Activated CD8-positive, alpha-beta memory T cell treated with anti-CD3 and anti-CD28 coated beads for 4 hours (primary cell): ENCODE data around the gene HSPB8.

Source experiments
- DNase-seq, 2 donors: peaks; one replicate each; pipeline ENCODE4 v3.0.0-alpha.2; 2020; ENCODE audit warnings: low read depth in 2 of 2

HSPB8 gene

GRCh38 chr12:119178544-119179334 is at the start of gene HSPB8:
HSPB8 (plus strand) TSS chr12:119178931; CDS start chr12:119179313, 382 bp downstream.
- no peak for DNase-seq

GRCh38 chr12:119129827-119130434 is 48.8 kb upstream of the HSPB8 start:
- DNase-seq: no peak

- no peak for DNase-seq
These were observed 48.2 kb upstream of the HSPB8 start for GRCh38 chr12:119130523-119130922.

GRCh38 chr12:119134284-119135072 is 44.3 kb upstream of the HSPB8 start:
- DNase-seq: no peak

GRCh38 chr12:119136811-119137410 is 41.8 kb upstream of the HSPB8 start:
- DNase-seq: no peak

GRCh38 chr12:119139448-119139847 is 39.3 kb upstream of the HSPB8 start:
- no peak for DNase-seq

- no peak for DNase-seq
These were observed 33.4 kb upstream of the HSPB8 start for GRCh38 chr12:119145367-119145766.

GRCh38 chr12:119147847-119148448 is 30.8 kb upstream of the HSPB8 start:
- no peak for DNase-seq

- DNase-seq: no peak
These were observed 29.5 kb upstream of the HSPB8 start for GRCh38 chr12:119149270-119149669.

- no peak for DNase-seq
These were observed 27.2 kb upstream of the HSPB8 start for GRCh38 chr12:119151445-119152026.

- no peak for DNase-seq
These were observed 25.0 kb upstream of the HSPB8 start for GRCh38 chr12:119153477-119154434.

- DNase-seq: no peak
These were observed 24.3 kb upstream of the HSPB8 start for GRCh38 chr12:119154435-119154818.

GRCh38 chr12:119156401-119157044 is 22.2 kb upstream of the HSPB8 start:
- no peak for DNase-seq

GRCh38 chr12:119157528-119157927 is 21.2 kb upstream of the HSPB8 start:
- no peak for DNase-seq

GRCh38 chr12:119157978-119158377 is 20.8 kb upstream of the HSPB8 start:
- DNase-seq: no peak

- no peak for DNase-seq
These were observed 20.3 kb upstream of the HSPB8 start for GRCh38 chr12:119158402-119158801.

- no peak for DNase-seq
These were observed 18.9 kb upstream of the HSPB8 start for GRCh38 chr12:119159844-119160243.

- DNase-seq: no peak
These were observed 10.8 kb upstream of the HSPB8 start for GRCh38 chr12:119167902-119168301.

- DNase-seq: no peak
These were observed 10.0 kb upstream of the HSPB8 start for GRCh38 chr12:119168721-119169120.

GRCh38 chr12:119169150-119169549 is 9.6 kb upstream of the HSPB8 start:
- no peak for DNase-seq
